H1 (cell line): ENCODE data around the gene FXYD3.

ENCODE experiments used
- BRCA1 ChIP-seq: IDR thresholded peaks from 2 replicates; pipeline ENCODE4 v1.6.1; 2012; ENCODE audit warnings: low read depth, low read length, improper control_type of control experiment
- CTCF ChIP-seq, 3 experiments: IDR thresholded peaks; 1 replicate in 2 of 3; 2 replicates in 1 of 3; pipeline versions ENCODE4 v1.5.1 to v1.6.1; 2011; ENCODE audit warnings: low read length in 3 of 3, mild to moderate bottlenecking in 3 of 3, inconsistent platforms in 2 of 3, low read depth in 1 of 3, moderate library complexity in 1 of 3; ENCODE audit not compliant: insufficient read depth in 1 of 3; ENCODE audit errors: control extremely low read depth in 1 of 3
- E2F6 ChIP-seq: IDR thresholded peaks from 2 replicates; pipeline ENCODE4 v1.6.1; 2012; ENCODE audit warnings: inconsistent platforms
- EP300 ChIP-seq, 2 experiments: IDR thresholded peaks; 1 replicate in 1 of 2; 2 replicates in 1 of 2; pipeline ENCODE4 v1.6.1; 2011 to 2012; ENCODE audit warnings: low read depth in 2 of 2, low read length in 2 of 2, mild to moderate bottlenecking in 2 of 2, borderline replicate concordance in 1 of 2, inconsistent platforms in 1 of 2, moderate library complexity in 1 of 2
- MAFK ChIP-seq: IDR thresholded peaks from 2 replicates; pipeline ENCODE4 v1.6.1; 2012; ENCODE audit warnings: low read depth, mild to moderate bottlenecking, improper control_type of control experiment, low read length
- MAX ChIP-seq: IDR thresholded peaks from 2 replicates; pipeline ENCODE4 v1.6.1; 2012; ENCODE audit warnings: inconsistent platforms

GRCh38 chr19:35170359-35171061, 54.9 kb downstream of the FXYD3 start:
- no peak for TF ChIP-seq CTCF (IDR thresholded peaks at IDR 0.05; ENCODE audit: control extremely low read depth in 1 of 3, insufficient read depth in 1 of 3, low read depth in 1 of 3, low read length in 3 of 3)
- TF ChIP-seq MAX = no peak
- TF ChIP-seq BRCA1 = no peak
- no peak for TF ChIP-seq E2F6
- no peak for TF ChIP-seq EP300 (IDR thresholded peaks at IDR 0.05; ENCODE audit: borderline replicate concordance in 1 of 2, low read depth in 2 of 2, low read length in 2 of 2)
- no peak for TF ChIP-seq MAFK
